ENCODE data around the gene XPNPEP3. TPM values are rescaled to one million over a fixed set of nuclear protein-coding genes. Genes with fewer than 3 reads are reported as not detected.

XPNPEP3 gene
- total and polyA plus RNA-seq, 2 donors (not counting 3 experiments of a cell fraction or from before 2014, with no cell fraction given) = 12.3 to 21.2 TPM

DNA sequence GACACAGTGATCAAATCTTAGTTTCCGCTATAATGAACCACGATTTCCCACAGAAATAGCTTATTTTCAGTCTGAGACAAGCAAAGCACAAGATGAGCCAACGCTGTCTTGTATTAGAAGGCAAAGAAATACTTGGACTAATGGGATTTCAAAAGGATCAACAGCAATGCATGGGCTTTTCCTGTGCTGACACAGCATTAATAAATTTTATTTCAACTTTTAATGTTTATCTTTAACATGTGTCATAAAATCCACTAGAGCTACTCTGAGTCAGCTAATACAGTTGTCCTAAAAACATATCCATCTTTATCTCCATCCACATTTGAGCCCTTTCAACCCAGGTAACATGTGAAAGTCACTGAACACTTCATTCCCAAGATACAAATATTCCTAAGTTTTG lies 22.3 kb upstream of the XPNPEP3 start:
- DNase-seq (ENCODE audit: low read depth, low spot score) = no peak
- no peak overlapping the region for H3K27ac ChIP-seq (ENCODE audit: insufficient read depth, low read depth, low read length)
- no peaks in the 10 kb centered on the region for H3K27me3 ChIP-seq (ENCODE audit: control insufficient read depth in 2 of 2, insufficient read depth in 2 of 2, low read length in 2 of 2)
- H3K4me2 ChIP-seq (ENCODE audit: insufficient read depth, low read length) = no peak overlapping the region
- H3K79me2 ChIP-seq (ENCODE audit: control insufficient read depth, insufficient read depth, low read length) = peaks cover 14% of the 10 kb centered on the region
- no peaks in the 10 kb centered on the region for H4K20me1 ChIP-seq (replicated peaks; ENCODE audit: control insufficient read depth, extremely low read depth, insufficient read depth, low read length)
- no peak overlapping the region for H3K4me3 ChIP-seq (replicated peaks in 1 of 3; ENCODE audit: insufficient read depth in 1 of 3, low read depth in 1 of 3, low read length in 3 of 3)
- dilution Hi-C loops (cut with MboI; ENCODE audit: extremely low pct_ligation_motif_present, low sequenced_read_pairs) (no loop called here), intact Hi-C loops (cut with micrococcal nuclease) (no loop called here)
- BruUV-seq (replicated peaks) = no TSS peak
- H3K4me1 ChIP-seq (ENCODE audit: control insufficient read depth, extremely low read depth, insufficient read depth, low read length) = no peaks in the 10 kb centered on the region
- no peak overlapping the region for H2AFZ ChIP-seq (ENCODE audit: low read depth, low read length)
- H3K9me3 ChIP-seq (replicated peaks; ENCODE audit: control insufficient read depth, insufficient read depth, low read length) = no peaks in the 10 kb centered on the region
- ChIA-PET POLR2A (no interaction called here), CTCF (interaction anchor here (0.6 to 2.9 kb wide), 5 partner anchors 13 to 152 kb away, joined by 3 to 9 read pairs (median 3); partner anchors contain the start of gene SLC25A17)
- peaks cover 15 to 33% of the 10 kb centered on the region in 2 experiments for H3K36me3 ChIP-seq (ENCODE audit: control insufficient read depth in 2 of 2, extremely low read depth in 1 of 2, insufficient read depth in 2 of 2, low read length in 2 of 2)
- H3K9me1 ChIP-seq (replicated peaks; ENCODE audit: control insufficient read depth, extremely low read depth, insufficient read depth, low read length) = no peaks in the 10 kb centered on the region
- FAIRE-seq = no peak
- no peak overlapping the region for H3K9ac ChIP-seq (replicated peaks; ENCODE audit: extremely low read depth, insufficient read depth, low read length)
- TF ChIP-seq, protein P1, sequence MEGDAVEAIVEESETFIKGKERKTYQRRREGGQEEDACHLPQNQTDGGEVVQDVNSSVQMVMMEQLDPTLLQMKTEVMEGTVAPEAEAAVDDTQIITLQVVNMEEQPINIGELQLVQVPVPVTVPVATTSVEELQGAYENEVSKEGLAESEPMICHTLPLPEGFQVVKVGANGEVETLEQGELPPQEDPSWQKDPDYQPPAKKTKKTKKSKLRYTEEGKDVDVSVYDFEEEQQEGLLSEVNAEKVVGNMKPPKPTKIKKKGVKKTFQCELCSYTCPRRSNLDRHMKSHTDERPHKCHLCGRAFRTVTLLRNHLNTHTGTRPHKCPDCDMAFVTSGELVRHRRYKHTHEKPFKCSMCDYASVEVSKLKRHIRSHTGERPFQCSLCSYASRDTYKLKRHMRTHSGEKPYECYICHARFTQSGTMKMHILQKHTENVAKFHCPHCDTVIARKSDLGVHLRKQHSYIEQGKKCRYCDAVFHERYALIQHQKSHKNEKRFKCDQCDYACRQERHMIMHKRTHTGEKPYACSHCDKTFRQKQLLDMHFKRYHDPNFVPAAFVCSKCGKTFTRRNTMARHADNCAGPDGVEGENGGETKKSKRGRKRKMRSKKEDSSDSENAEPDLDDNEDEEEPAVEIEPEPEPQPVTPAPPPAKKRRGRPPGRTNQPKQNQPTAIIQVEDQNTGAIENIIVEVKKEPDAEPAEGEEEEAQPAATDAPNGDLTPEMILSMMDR (IDR thresholded peaks at IDR 0.05; ENCODE audit: extremely low read depth in 1 of 2, insufficient read depth in 1 of 2, low read depth in 1 of 2, low read length in 2 of 2) = no peak
- TF ChIP-seq JUN (IDR thresholded peaks at IDR 0.05; ENCODE audit: borderline replicate concordance, insufficient read depth, insufficient read length, low read depth) = no peak
- no peak for TF ChIP-seq POLR2A (IDR thresholded peaks at IDR 0.05; ENCODE audit: low read depth, low read length)
- TF ChIP-seq FOS (IDR thresholded peaks at IDR 0.05; ENCODE audit: borderline replicate concordance, insufficient read depth, low read length) = no peak
- no peak for TF ChIP-seq POLR2AphosphoS5 (IDR thresholded peaks at IDR 0.05; ENCODE audit: insufficient read depth, low read depth, low read length)
- no peak for TF ChIP-seq GATA2 (IDR thresholded peaks at IDR 0.05; ENCODE audit: insufficient read depth, insufficient read length, low read depth, low read length)
- TF ChIP-seq MYC (IDR thresholded peaks at IDR 0.05; ENCODE audit: low read depth, low read length) = no peak
- no peak for TF ChIP-seq MAX (IDR thresholded peaks at IDR 0.05; ENCODE audit: insufficient read depth, insufficient read length)
- TF ChIP-seq EZH2 (IDR thresholded peaks at IDR 0.05; ENCODE audit: borderline replicate concordance, low read depth, low read length, severe bottlenecking) = no peak
